Kidney glomerular epithelial cell (primary cell): ENCODE measurements around the gene LDLRAD4.
A peak's percentile ranks its signal among the peaks of the same experiment; 100 is the strongest.

ENCODE experiments used
- DNase-seq: peaks from one replicate; lab custom pipeline; 2025; lab: John Stamatoyannopoulos, UW

The LDLRAD4 gene

GRCh38 chr18:13430663-13431062 is 212.1 kb downstream of the LDLRAD4 start:
- no peak for DNase-seq

GRCh38 chr18:13431886-13432285 is 213.3 kb downstream of the LDLRAD4 start:
- no peak for DNase-seq

- no peak for DNase-seq
These were observed 214.6 kb downstream of the LDLRAD4 start for GRCh38 chr18:13433125-13433524.

- DNase-seq: no peak
These were observed 215.1 kb downstream of the LDLRAD4 start for GRCh38 chr18:13433685-13434084.

GRCh38 chr18:13434854-13435253 is 216.3 kb downstream of the LDLRAD4 start:
- DNase-seq: no peak

GRCh38 chr18:13435586-13436333 is 217.2 kb downstream of the LDLRAD4 start:
- peak; percentile 44 for DNase-seq

GRCh38 chr18:13436576-13436975 is 218.0 kb downstream of the LDLRAD4 start:
- no peak for DNase-seq

GRCh38 chr18:13437034-13437433 is 218.5 kb downstream of the LDLRAD4 start:
- no peak for DNase-seq

- peak; percentile 33 for DNase-seq
These were observed 219.4 kb downstream of the LDLRAD4 start for GRCh38 chr18:13437796-13438506.

- DNase-seq: no peak
These were observed 220.0 kb downstream of the LDLRAD4 start for GRCh38 chr18:13438507-13439056.

- no peak for DNase-seq
These were observed 220.9 kb downstream of the LDLRAD4 start for GRCh38 chr18:13439461-13439860.

GRCh38 chr18:13440277-13441248 is 222.0 kb downstream of the LDLRAD4 start:
- DNase-seq: no peak

- no peak for DNase-seq
These were observed 223.2 kb downstream of the LDLRAD4 start for GRCh38 chr18:13441736-13442135.

GRCh38 chr18:13442451-13442850 is 223.9 kb downstream of the LDLRAD4 start:
- DNase-seq: no peak

GRCh38 chr18:13443552-13443951 is 225.0 kb downstream of the LDLRAD4 start:
- no peak for DNase-seq

- DNase-seq: no peak
These were observed 226.1 kb downstream of the LDLRAD4 start for GRCh38 chr18:13444430-13445240.

GRCh38 chr18:13445241-13445897 is 226.8 kb downstream of the LDLRAD4 start:
- no peak for DNase-seq

GRCh38 chr18:13446024-13446423 is 227.5 kb downstream of the LDLRAD4 start:
- DNase-seq: no peak

- DNase-seq: no peak
These were observed 228.3 kb downstream of the LDLRAD4 start for GRCh38 chr18:13446610-13447461.
